MM.1S (cell line): ENCODE results near the gene COQ8B.

Source experiments
- DNase-seq: peaks from one replicate; pipeline ENCODE4 v3.0.0-alpha.2; 2015
- H2AFZ ChIP-seq: fragments of 300-600 bp; sonication (generic); 2 replicates; pipeline ENCODE4 v1.6.0; 2016; ENCODE audit warnings: antibody characterized with exemption, low read length
- H3F3A ChIP-seq: fragments of 300-600 bp; sonication (generic); 2 replicates; pipeline ENCODE4 v1.6.1; 2016; ENCODE audit warnings: mild to moderate bottlenecking, antibody characterized with exemption, low read length, moderate library complexity, mixed read lengths; ENCODE audit not compliant: insufficient read depth
- H3K27ac ChIP-seq: fragments of 300-600 bp; sonication (generic); 2 replicates; pipeline ENCODE4 v1.5.1; 2016; ENCODE audit warnings: mild to moderate bottlenecking, low read length
- H3K27me3 ChIP-seq: fragments of 300-600 bp; sonication (generic); replicated peaks from 2 replicates; pipeline ENCODE4 v1.6.0; 2016; ENCODE audit warnings: low read length; ENCODE audit not compliant: insufficient read depth
- H3K36me3 ChIP-seq: fragments of 300-600 bp; sonication (generic); replicated peaks from 2 replicates; pipeline ENCODE4 v1.6.1; 2016; ENCODE audit warnings: mild to moderate bottlenecking, low read length, mixed read lengths; ENCODE audit not compliant: insufficient read depth
- H3K4me1 ChIP-seq: fragments of 300-600 bp; sonication (generic); 2 replicates; pipeline ENCODE4 v1.6.1; 2016; ENCODE audit warnings: low read length, mixed read lengths
- H3K4me2 ChIP-seq: fragments of 300-600 bp; sonication (generic); 2 replicates; pipeline ENCODE4 v1.6.0; 2016; ENCODE audit warnings: low read depth, low read length
- H3K4me3 ChIP-seq: fragments of 300-600 bp; sonication (generic); 2 replicates; pipeline ENCODE4 v1.5.1; 2016; ENCODE audit warnings: low read length, mixed read lengths
- H3K79me2 ChIP-seq: fragments of 300-600 bp; sonication (generic); 2 replicates; pipeline ENCODE4 v1.6.1; 2016; ENCODE audit warnings: mixed run types, low read length, mixed read lengths
- H3K9ac ChIP-seq: fragments of 300-600 bp; sonication (generic); 2 replicates; pipeline ENCODE4 v1.6.1; 2016; ENCODE audit warnings: low read length, mixed read lengths
- H3K9me2 ChIP-seq: fragments of 300-600 bp; sonication (generic); replicated peaks from 2 replicates; pipeline ENCODE4 v1.6.1; 2016; ENCODE audit warnings: mild to moderate bottlenecking, low read length, mixed read lengths; ENCODE audit not compliant: insufficient read depth
- H3K9me3 ChIP-seq: fragments of 300-600 bp; sonication (generic); replicated peaks from 2 replicates; pipeline ENCODE4 v1.6.1; 2016; ENCODE audit warnings: mild to moderate bottlenecking, low read length, mixed read lengths; ENCODE audit not compliant: insufficient read depth
- H4K20me1 ChIP-seq: fragments of 300-600 bp; sonication (generic); 2 replicates; pipeline ENCODE4 v1.6.1; 2016; ENCODE audit warnings: mild to moderate bottlenecking, low read length, moderate library complexity, mixed read lengths; ENCODE audit not compliant: insufficient read depth
- CTCF ChIP-seq: fragments of 300-600 bp; sonication (generic); IDR thresholded peaks from 2 replicates; pipeline ENCODE4 v1.5.1; 2016; ENCODE audit warnings: antibody characterized with exemption, low read length, mixed read lengths
- EZH2 ChIP-seq: fragments of 300-600 bp; sonication (generic); optimal IDR thresholded peaks from 2 replicates; pipeline ENCODE3; 2017; ENCODE audit warnings: low read depth, mild to moderate bottlenecking, antibody characterized with exemption, low read length, mixed read lengths
- EZH2phosphoT487 ChIP-seq: fragments of 300-600 bp; sonication (generic); IDR thresholded peaks from 2 replicates; pipeline ENCODE4 v1.6.1; 2018; ENCODE audit warnings: antibody characterized with exemption, low read length

COQ8B gene

GRCh38 chr19:40685563-40685962, 31.1 kb downstream of the COQ8B start:
- Histone ChIP-seq H3K9me3 (no peaks in the 10 kb centered on the region), H3K4me3 (no peak overlapping the region), H2AFZ (no peak overlapping the region), H4K20me1 (no peaks in the 10 kb centered on the region), H3F3A (no peaks in the 10 kb centered on the region), H3K9me2 (no peaks in the 10 kb centered on the region), H3K27ac (no peak overlapping the region), H3K4me1 (no peaks in the 10 kb centered on the region), H3K4me2 (no peak overlapping the region), H3K36me3 (no peaks in the 10 kb centered on the region), H3K79me2 (no peaks in the 10 kb centered on the region), H3K27me3 (no peaks in the 10 kb centered on the region), H3K9ac (no peak overlapping the region)
- no peak for DNase-seq
- TF ChIP-seq CTCF (no peak), EZH2phosphoT487 (no peak)

GRCh38 chr19:40685016-40685526, 31.6 kb downstream of the COQ8B start:
- H3K27ac ChIP-seq: no peak overlapping the region
- no peaks in the 10 kb centered on the region for H3F3A ChIP-seq
- no peak overlapping the region for H2AFZ ChIP-seq
- no peak for TF ChIP-seq EZH2
- no peaks in the 10 kb centered on the region for H3K27me3 ChIP-seq
- H3K4me1 ChIP-seq: no peaks in the 10 kb centered on the region
- no peaks in the 10 kb centered on the region for H4K20me1 ChIP-seq
- H3K9me2 ChIP-seq: no peaks in the 10 kb centered on the region
- H3K4me3 ChIP-seq: no peak overlapping the region
- H3K9ac ChIP-seq: no peak overlapping the region
- no peaks in the 10 kb centered on the region for H3K36me3 ChIP-seq
- no peaks in the 10 kb centered on the region for H3K9me3 ChIP-seq
- DNase-seq: no peak
- H3K79me2 ChIP-seq: no peaks in the 10 kb centered on the region
- no peak overlapping the region for H3K4me2 ChIP-seq

DNA sequence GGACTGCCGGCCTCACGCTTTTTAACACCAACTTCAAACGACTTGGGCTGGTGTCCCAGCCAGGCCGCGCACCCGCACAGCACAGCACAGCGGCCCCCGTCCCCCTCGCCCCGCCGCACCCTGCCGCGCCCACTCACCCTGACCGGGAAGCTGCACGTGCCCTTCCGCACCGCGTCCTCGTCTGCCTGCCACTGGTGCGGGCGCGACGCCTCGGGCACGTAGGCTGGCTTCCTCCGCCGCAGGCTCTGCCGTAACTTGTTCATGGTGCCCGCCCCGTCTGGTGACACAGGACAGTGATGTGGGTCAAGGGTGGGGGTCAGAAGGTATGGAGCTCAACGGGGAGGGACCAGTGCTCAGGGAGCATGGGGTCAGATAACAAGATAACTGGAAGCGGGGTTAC, 32.4 kb downstream of the COQ8B start:
- no peaks in the 10 kb centered on the region for H3K9me3 ChIP-seq
- no peak for TF ChIP-seq EZH2
- no peak for TF ChIP-seq CTCF
- no peak for TF ChIP-seq EZH2phosphoT487
- no peaks in the 10 kb centered on the region for H3K79me2 ChIP-seq
- H3K9ac ChIP-seq: no peak overlapping the region
- DNase-seq: no peak
- no peak overlapping the region for H2AFZ ChIP-seq
- H3K4me1 ChIP-seq: no peaks in the 10 kb centered on the region
- no peak overlapping the region for H3K27ac ChIP-seq
- no peaks in the 10 kb centered on the region for H3K36me3 ChIP-seq
- no peak overlapping the region for H3K4me3 ChIP-seq
- no peak overlapping the region for H3K4me2 ChIP-seq
- no peaks in the 10 kb centered on the region for H3K27me3 ChIP-seq
- H3F3A ChIP-seq: no peaks in the 10 kb centered on the region
- no peaks in the 10 kb centered on the region for H4K20me1 ChIP-seq
- H3K9me2 ChIP-seq: no peaks in the 10 kb centered on the region

DNA sequence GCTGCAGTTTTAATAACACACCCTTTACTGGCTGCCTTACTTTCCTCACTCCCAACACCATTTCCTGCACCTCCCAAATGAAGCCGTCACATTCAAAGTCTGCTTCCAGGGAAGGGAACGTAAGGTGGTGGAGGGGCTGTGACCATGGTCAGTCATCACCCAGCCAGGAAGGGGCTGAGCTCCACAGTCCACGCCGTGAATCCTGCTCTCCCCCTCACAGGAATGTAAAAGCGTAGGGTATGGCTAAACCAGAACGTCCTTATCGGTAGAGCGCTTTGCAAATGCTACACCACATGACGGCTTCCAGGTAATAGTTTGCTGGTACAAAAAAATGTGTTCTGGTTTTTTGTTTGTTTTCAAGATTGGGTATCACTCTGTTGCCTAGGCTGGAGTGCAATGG, 33.2 kb downstream of the COQ8B start:
- Histone ChIP-seq H4K20me1 (no peaks in the 10 kb centered on the region), H3K9ac (no peak overlapping the region), H3K4me3 (no peak overlapping the region), H3K36me3 (no peaks in the 10 kb centered on the region), H3K4me2 (no peak overlapping the region), H3K27ac (no peak overlapping the region), H3K4me1 (no peaks in the 10 kb centered on the region), H3K9me3 (no peaks in the 10 kb centered on the region), H3K9me2 (no peaks in the 10 kb centered on the region), H3F3A (no peaks in the 10 kb centered on the region), H3K27me3 (no peaks in the 10 kb centered on the region), H2AFZ (no peak overlapping the region), H3K79me2 (no peaks in the 10 kb centered on the region)
- no peak for DNase-seq
- TF ChIP-seq EZH2phosphoT487: no peak
- TF ChIP-seq EZH2: no peak
- TF ChIP-seq CTCF: no peak
